DMS 273 (cell line): ENCODE measurements around the gene SLX4IP.
A peak's percentile ranks its signal among the peaks of the same experiment; 100 is the strongest.

Experiments used
- DNase-seq: peaks from one replicate; lab custom pipeline; 2025; ENCODE audit not compliant: unreplicated experiment; lab: John Stamatoyannopoulos, UW

The SLX4IP gene

DNA sequence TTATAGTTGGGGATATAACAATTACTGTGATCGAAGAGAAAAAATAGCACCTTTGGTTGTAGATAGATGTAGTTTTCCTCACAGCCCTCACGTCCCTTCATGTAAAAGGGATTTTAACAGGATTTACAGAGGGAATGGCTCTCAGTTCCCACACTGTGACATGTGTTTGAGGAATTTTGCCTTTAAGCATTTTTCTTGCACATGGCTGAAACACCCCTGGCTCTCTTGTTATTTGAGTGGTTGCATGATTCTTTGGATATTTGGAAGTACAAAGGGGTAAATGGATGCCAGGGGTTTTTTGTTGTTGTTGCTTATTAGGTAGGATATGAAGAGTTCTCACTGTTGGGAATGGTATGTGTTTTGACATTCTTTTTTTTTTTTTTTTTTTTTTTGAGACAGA is 190.5 kb downstream of the SLX4IP start:
- no peak for DNase-seq

DNA sequence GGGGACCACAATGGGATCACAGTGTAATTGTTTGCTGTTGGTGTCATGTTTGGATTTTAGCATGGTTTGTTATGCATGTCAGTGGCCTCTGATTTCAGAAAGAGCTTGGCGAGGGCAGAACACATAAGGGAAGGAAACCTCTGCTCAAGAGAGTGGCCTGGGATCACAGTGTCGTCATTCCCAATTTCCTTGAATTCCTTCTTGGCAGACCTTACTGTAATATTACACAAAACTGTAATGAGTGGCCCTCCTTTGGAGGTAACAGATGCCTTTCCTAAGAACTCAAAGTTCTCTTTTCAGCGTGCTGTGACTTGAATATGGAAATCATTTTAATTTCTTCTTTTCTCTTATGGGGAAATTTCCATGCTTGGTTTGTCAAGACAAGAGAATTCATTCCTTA is 191.8 kb downstream of the SLX4IP start:
- peak; percentile 25 for DNase-seq

DNA sequence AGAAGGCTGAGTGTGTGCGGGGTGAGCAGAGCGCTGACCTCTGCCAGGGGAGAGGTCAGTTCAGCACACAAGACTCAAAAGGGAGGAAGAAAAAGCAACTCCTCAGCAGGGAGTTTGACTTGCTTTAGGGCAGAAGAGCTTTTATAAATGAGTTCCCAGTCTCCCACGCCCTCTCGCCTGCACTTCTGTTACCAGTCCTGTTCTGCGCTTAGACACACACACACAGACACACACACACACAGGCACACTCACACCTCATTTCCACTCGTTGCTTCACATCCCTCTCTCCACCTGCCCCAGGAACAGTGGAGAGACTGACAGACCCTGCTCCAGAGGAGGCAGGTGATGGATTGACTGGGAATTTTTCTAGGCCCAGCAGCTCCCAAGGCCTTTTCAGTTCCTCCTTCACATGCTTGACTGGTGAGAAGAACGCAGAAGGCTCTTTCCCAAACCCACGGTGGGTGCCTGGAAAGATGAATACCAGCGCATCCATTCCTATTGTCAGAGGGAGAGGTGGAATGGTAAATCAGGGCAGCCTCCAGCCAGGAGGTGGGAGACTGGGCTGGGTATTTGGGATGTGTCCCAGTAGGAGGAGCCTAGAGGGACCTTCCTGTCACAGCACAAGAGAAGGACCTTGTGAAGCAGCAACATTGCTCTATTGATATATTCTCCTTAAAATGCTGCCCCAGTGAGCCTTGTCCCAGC is 195.0 kb downstream of the SLX4IP start:
- DNase-seq: no peak

DNA sequence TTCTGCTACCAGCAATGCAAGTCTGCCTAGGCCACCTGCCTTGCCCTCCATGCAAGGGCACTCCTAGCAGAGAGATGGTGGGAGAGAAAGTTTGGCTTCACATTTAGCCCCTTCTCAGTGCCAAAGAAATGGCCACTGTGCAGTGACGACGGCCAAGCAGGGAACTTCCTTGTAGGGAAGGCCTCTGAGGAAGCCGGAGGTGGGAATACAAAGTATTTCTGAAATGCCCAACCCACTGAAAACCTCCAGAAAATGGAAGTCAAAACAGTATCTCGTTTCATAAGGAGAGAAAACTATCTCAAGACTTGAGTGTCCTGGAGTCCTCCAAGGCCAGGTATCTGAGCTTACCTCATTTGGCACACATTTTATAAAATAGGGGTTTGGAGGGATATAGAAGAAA is 196.0 kb downstream of the SLX4IP start:
- DNase-seq: no peak

DNA sequence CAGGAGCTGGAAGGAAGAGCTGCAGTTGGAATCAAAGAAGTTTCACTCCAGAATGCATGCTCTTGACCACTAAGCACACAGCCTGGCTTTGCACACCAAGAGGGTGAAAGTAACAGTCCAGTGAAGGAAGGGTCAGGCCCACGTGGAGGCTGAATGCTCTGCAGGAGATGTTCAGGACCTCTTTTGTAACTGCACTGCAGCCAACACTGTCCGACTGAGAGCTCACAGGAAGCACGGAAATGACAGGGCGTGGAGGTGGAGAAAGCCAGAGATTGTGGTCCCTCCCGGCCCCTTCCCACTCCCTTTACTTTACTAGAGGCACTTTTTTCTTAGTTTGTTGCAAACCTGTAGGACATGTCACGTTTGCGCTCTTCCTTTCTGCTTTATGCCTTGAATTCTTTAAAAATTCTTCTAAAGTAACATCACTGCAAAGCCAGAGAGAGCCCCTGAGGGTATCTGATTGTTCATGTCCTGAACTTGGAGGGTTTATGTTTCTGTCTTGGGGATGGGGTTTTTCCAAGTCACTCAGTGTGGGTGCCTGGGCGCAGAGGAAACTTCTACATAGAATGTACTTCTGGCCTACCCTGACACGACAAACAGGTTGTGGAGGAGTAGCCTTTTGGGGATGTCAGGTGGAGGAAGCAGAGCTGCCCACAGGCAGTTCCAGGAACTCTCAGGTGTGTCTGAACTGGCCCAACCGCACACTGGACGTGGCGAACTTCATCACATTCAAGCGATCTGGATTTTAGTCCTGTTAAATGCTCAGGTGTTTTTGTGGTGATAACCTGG is 197.8 kb downstream of the SLX4IP start:
- DNase-seq: no peak

DNA sequence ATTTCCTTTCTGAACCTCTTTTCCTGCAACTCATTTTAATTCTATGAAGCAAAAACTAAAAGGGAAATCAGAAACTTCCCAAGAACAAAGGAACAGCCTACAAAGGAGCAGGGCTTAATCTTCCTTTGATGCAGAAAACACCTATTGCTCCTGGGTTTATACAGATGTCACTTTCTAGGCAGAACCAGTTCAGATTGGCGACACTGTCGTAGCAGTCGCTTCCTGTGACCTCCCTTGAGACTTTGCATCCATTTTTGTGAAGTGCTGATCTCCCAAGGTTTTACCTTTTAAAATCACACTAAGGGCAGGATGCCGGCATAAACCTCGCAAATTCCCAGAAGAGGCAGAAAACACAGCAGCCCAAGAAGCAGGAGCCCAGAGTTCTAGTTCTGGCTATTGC is 198.6 kb downstream of the SLX4IP start:
- DNase-seq: no peak

DNA sequence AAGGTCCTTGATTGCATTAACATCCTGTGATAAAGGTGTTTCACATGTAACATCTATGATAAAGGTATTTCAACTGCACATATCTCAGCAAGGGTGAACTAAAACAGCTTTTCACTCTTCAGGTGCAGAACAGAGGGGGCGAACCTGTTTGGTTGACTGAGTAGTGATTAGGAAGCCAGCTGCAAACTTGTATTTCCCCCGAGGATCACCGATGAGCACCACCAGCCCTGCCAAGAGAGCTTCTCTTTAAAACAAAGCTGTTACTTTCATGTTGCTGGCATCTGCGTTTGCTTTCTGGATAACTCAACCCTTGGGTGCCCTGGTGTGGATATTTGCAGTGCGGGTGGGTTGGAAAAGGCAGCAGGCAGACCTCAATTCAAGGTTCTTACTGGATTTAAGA is 199.1 kb downstream of the SLX4IP start:
- no peak for DNase-seq

DNA sequence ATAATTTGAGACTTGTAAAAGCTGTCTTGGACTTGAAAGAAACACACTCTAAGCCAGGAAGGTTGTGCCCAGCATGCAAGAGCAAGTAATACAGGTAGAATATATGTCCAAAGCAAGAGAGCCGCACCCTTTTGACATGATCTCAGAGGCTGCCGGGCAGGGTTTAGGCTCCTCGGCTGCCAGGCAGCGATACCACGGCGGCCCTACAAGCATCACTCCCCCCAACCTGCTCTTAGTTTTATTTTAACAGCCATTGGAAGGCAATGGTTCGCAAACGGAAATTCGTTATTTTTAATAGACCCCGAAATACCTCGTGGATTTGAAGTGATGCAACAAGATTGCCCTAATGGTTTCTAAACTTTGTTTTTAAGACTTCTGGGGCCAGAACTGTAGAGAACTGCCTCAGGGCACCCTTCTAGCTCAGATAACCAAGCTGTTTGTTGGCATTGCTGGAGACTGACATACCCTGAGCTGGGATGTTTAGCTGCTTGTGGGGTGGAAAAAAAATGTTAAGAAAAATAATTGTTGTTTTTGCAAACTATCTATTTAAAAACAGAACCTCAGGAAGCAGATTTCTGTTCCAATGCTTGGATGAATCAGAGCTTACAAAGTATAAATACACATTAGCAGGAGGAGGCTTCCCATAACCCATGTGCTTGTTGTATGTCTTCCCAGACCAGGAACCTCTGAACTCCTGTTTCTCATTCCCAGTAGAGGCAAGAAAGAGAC is 199.7 kb downstream of the SLX4IP start:
- no peak for DNase-seq

DNA sequence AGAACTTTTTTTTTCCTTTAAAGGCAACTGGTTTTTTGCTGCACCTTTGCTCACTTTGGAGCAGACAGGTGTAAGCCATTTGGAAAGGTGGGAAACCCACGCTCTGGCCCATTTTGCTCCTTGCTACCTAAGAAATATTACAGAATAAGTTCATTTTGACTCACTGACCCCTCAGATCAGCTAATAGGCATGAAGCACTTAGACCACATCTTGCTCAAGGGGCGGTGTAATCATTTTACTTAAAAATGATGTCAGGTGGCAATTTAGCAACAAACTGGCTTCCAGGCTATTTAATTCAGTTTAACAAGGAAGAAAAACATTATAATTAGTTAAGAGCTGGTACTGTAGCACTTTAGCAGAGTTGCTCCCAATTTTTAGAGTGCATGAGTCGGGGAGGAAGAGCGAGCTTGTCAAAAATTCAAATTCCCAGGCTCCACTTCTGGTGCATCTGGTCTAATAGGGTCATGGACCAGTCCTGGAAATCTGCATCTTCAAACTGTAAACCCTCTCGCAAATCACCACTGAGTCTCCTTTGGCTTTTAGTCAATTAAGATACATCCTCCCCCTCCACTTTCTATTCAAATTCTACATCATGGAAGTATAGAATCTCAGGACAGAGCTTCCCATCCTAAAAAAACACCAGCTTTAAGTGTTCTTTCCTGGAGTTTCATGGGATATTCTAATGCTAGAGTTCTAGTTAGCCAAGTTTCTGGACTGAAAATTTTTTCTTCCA is 200.5 kb downstream of the SLX4IP start:
- DNase-seq: no peak

DNA sequence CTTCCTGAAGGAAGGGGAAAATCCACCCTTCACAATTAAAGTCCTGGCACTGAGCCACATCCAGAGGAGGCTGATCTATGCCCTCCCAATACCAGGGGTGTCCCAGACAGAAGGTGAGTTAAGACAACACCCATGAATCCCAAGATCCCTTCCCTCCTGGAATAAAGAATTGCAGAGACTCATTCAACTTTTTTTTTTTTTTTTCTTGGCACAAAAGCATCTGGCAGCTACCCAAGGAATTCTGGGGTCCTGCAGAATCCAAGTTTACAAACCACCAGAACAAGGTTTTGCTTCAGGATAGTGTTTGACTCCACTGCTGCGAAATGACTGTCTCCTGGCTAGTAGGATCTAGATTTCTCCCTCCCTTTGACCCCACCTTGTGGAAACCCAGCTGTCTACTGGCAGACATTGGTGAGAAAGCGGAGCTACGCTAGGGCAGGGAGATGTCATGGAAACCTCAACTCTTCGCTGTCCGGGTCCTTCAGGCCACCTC is 201.3 kb downstream of the SLX4IP start:
- DNase-seq: no peak

DNA sequence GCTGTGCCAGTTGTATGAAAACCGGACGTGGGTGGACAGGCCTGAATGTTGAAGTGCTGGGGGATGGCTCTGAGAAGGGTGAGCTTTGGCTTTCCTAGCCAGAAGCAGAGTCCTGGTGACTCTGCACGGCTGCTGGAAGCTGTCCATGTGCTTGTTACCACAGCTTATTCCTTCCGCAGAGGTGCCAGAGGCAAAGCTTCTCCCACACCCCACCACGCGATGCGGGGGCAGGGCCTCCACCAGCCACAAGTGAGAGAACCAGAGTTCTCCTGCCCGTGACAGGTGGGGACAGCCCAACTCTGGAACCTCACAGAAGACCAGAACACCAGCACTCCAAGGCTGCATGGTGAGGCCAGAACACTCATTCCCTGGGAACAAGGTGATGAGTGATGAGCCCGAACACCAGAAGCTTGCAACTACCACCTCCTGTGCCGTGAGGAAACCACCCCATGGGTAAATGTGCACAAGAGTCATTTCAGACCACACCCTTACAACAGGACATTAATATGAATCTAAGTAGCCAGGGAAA is 202.0 kb downstream of the SLX4IP start:
- no peak for DNase-seq

DNA sequence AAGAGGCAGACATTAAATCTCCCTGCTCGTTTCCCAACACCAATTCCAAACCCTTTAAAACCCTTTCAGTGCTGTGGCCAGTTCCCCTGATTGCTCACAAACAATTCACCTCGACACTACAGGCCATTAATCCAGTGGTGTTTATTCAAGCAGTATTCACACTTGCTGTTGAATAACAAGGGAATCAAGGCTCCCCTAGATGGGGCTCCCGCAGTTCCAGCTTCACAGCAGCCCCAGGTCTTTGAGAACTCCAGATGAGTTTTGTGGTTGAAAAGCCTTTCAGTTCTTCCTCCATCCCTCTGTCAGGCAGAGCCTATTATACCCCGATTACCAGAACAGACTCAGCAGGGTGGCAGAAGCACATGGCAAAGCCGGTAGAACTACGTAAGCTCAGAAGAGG is 202.5 kb downstream of the SLX4IP start:
- DNase-seq: no peak

DNA sequence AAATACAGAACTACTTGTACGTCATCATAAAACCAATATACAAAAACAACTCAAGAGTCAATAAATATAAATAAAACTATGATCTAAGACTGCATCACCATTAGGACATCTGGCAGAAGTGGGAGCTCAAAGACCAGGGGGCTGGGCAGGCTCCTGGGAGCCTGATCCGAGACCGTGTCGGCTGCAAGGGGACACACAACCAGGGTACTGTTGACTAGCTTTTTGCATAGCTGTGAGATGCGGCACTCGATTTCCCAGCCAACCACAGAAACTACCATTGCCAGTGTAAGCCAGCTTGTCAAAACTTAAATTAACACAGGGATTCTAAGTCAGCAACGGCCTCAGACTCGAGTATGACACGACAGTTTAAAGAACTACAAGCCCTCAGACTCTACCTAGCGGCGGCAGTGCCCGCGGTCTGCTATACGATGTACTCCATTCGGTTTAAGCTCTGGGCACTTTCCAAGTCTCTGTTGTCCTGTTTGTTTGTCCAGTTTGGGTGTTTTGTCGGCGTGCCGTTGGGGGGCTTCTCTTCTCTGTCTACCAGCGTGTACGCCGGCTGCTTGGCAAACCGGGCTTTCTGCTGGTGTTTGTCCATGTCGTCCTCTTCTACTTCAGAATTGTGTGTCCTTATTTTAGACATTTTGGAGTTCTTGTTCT is 204.1 kb downstream of the SLX4IP start:
- DNase-seq: no peak

DNA sequence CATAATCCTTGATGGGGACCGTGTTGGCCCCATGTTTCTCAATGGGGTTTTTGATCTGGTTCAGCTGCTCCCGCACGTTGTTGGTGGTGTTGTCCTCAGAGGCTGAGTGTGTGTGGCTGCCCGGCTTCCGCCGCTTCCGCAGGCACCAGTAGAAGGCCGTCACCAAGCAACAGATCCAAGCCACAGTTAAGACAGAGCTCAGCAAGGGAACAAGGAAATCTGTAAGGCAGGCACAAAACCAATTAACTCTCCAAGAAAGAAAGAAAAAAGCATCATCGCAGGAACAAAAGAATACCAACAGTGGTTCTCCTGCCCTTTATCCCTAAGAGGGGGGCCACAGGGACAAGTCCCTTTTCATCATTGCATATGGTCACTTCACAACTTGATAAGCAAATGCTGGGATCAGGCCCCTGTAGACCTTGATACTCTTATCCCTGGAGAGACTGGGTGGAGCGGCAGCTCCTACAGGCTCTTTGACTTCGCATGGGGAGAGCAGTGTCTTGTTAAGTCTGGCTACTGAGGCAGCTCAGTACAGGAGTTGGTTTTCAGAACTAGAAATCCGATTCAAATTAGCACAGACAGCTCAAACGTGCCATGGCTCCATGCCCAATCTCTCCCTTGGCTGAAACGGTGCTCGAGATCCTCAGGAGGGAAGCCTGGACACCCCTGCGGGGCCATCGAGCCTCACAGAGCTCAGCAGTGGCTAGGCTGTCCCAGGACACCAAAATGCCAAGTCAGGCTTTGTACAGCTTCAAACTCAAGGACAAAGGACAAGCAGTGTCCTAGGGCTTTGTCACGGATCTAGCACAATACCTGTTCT is 204.8 kb downstream of the SLX4IP start:
- no peak for DNase-seq

DNA sequence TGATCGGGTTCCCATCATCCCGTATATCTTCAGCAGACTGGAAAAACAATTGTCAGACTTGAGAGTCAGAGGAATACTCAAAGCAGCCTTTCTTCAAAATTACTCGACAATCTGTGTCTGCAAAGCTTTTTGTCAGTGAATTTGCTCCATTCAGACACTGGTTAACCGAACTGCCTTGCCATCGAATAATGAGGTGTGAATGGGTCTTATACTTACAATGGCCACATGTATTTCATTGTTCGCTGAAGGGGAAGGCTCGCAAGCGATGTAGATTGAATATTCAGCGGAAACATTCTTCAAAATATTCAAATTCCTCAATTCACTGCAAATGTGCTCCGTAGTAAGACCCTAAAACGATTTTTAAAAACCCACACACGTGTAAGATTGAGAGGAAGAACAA is 205.8 kb downstream of the SLX4IP start:
- no peak for DNase-seq

DNA sequence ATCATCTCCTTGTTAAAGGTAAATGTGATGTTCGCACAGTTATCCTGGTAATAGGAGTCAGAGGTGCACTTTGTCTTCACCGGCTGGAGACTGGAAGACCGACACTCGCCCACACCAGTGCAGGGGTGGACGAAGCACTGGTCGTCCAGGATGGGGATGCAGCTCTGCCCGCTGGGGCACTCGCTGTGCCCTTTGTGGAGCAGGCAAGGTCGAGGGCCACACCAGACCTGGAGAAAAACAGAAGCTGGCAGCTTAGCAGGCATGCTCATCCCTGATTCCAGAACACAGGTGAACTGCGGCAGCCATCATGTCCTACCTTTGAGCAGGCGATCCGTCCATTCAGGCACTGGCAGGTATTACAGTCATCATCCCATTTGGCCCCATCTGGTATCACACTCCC is 206.4 kb downstream of the SLX4IP start:
- DNase-seq: no peak

DNA sequence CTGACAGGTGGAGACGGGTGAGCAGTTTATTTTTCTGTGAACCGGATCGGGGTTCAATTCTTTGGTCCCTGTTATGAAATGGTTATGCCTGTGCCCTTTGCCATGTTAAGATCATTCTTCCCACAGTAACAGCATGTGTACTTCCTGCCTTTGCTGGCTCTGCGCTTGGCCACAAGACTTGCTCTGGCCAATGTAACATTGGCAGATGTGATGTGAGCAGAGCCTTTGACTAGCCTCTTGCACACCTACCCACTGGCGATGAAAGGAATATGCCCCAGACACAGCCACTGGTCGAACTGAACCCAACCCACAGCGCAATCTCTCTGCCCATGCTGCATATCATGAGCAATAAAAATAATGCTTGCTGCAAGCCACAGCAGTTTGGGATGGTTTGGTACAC is 206.8 kb downstream of the SLX4IP start:
- DNase-seq: no peak

DNA sequence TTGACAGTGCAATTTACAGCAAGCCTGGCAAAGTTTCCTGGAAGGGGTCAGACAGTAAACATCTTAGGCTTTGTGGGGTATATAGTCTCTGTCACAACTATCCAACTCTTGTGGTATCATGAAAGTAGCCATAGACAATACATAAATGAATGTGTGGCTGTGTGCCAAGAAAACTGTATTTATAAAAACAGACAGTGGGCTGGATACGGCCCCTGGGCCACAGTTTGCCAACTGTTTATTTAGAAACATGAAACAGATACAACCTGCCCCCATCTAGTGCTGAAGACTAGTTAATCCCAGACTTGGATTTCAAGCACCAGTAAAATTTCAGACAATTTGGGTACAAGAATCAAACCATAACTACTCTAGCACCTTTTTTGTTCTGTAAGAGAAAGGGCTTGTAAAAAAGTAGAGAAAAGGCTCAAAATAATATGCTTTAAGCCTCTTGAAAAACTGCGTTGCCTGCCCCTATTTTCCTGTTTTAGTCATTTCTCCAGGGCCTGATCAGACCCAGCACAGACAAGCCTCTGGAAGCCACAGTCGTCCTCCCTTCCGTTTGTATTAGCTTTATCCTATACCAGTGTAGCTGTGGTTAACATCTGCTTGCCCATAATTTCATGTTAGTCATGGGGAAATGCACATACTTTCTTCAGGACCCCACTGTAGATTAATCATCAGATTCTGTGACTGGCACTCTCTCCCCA is 207.9 kb downstream of the SLX4IP start:
- no peak for DNase-seq

DNA sequence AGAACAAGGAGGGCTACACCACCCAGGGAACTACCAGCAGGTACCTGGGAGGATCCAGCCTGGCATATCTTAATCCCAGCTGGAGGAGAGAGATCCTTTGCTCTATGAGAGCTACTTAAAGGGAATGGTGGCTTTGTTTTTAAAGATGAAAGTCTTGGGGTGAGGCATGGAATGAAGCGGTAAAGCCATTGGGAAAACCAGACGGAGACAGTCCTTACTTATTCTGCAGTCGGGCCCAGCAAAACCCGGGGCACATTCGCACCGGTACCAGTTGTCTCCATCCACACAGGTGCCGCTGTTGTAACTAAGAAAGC is 208.4 kb downstream of the SLX4IP start:
- DNase-seq: no peak
